NCI-H2107 treated with DMSO at 0.1 percent for 48 hours (cell line): ENCODE results near the gene CCP110.

Source experiments
- DNase-seq: peaks from one replicate; lab custom pipeline; 2025; ENCODE audit not compliant: unreplicated experiment; lab: John Stamatoyannopoulos, UW

CCP110 gene

GRCh38 chr16:19595043-19595767 lies 71.5 kb downstream of the CCP110 start:
- no peak for DNase-seq

- DNase-seq, result no peak
Measured at GRCh38 chr16:19598805-19599510, 75.2 kb downstream of the CCP110 start.

GRCh38 chr16:19599968-19600716 lies 76.4 kb downstream of the CCP110 start:
- no peak for DNase-seq

- DNase-seq, result peak; percentile 18
Measured at GRCh38 chr16:19601083-19601976, 77.6 kb downstream of the CCP110 start.
